Urothelium cell line (cell line): ENCODE results near the gene SEPHS2.
"Not testable (repeated sequence)": the region's sequence is repeated elsewhere in the genome, so short reads cannot be mapped to it uniquely, and the experiment has no call there.

Experiments
- DNase-seq: peaks from one replicate; pipeline ENCODE4 v3.0.0; 2011; ENCODE audit warnings: low spot score, mixed read lengths
- FAIRE-seq: peaks from 2 replicates; lab custom pipeline; 2011; peaks lifted over from hg19 to GRCh38; lab: Jason Lieb, UNC

Gene SEPHS2

GRCh38 chr16:30470632-30470995, 24.9 kb upstream of the SEPHS2 start:
- no peak for DNase-seq
- FAIRE-seq = no peak

GRCh38 chr16:30470170-30470512, 24.5 kb upstream of the SEPHS2 start:
- FAIRE-seq (no peak), DNase-seq (no peak)

- DNase-seq (no peak), FAIRE-seq (no peak)
These were observed 18.4 kb upstream of the SEPHS2 start for GRCh38 chr16:30464078-30464477.

DNA sequence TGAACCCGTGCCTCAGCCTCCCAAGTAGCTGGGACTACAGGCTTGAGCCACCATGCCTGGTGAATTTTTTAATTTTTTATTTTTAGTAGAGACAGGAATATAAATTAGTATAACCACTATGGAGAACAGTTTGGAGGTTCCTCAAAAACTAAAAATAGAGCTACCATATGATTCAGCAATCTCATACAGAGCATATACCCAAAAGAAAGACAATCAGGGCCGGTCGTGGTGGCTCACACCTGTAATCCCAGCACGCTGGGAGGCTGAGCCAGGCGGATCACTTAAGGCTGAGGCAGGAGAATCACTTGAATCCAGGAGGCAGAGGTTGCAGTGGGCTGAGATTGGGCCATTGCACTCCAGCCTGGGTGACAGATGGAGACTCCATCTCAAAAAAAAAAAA, 15.8 kb upstream of the SEPHS2 start:
- not testable (repeated sequence) for FAIRE-seq, DNase-seq

- FAIRE-seq = no peak
- DNase-seq = no peak
These were observed 13.8 kb upstream of the SEPHS2 start for GRCh38 chr16:30459456-30459855.

DNA sequence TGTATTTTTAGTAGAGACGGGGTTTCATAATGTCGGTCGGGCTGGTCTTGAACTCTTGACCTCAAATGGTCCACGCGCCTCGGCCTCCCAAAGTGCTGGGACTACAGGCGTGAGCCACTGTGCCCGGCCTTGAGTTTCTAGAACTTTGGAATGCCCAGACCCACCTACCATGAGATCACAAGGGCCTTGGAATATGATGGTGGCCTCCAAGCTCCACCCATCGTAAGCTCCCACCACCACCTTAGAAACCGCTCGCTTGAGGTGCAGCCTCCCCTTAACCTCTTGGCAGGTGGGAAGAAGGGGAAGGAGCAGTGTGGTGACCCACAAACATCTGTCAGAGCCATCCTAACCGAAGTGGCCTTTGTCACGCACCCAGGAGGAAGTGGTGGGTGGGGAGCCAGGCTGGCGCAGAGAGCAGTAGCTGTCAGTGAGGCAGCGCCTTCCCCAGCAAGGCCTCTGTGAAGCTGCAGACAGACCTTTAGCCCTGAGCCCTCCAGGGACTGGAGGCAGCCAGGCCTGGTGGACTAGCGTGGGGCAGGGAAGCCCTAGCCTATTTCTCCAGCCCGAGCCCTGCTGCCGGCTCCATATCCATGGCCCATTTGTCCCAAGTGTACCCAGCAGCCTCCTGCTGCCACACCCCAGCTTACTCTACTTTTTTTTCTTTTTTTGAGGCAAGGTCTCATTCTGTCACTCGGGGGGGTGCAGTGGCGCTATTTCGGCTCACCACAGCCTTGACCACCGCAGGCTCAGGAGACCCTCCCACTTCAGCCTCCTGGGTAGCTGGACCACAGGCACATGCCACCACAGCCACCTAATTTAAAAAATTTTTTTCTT, 13.1 kb upstream of the SEPHS2 start:
- no peak for DNase-seq
- FAIRE-seq = no peak

DNA sequence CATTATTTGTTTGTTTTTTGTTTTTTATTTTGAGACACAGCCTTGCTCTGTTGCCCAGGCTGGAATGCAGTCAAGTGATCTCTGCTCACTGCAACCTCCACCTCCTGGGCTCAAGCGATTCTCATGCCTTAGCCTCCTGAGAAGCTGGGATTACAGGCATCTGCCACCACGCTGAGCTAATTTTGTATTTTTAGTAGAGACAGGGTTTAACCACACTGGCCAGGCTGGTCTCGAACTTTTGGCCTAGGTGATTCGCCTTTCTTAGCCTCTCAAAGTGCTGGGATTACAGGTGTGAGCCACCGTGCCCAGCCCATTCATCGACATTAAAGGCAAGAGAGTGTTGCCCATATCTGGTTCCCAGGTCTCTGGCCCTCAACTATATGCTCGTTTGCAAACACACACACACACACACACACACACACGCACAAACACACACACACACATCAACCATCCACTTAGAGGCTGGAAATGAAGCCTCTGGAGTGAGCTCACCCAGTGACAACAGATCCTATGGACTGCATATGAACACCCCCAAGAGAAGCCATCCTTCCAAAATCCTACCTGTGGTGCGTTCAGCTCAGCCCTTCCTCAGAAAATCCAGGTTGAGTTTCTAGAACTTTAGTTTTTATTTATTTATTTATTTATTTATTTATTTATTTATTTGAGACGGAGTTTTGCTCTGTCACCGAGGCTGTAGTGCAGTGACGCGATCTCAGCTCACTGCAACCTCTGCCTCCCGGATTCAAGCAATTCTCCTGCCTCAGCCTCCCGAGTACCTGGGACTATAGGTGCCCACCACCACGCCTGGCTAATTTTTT, 12.3 kb upstream of the SEPHS2 start:
- FAIRE-seq = no peak

GRCh38 chr16:30457256-30457655, 11.6 kb upstream of the SEPHS2 start:
- no peak for FAIRE-seq
- no peak for DNase-seq

More for the DNA sequence above, 12.3 kb upstream of the SEPHS2 start:
- no peak for DNase-seq

- DNase-seq = no peak
These were observed 10.6 kb upstream of the SEPHS2 start for GRCh38 chr16:30456302-30456701.

GRCh38 chr16:30452709-30453580, 7.3 kb upstream of the SEPHS2 start:
- FAIRE-seq, DNase-seq: not testable (repeated sequence)

More at GRCh38 chr16:30456302-30456701, 10.6 kb upstream of the SEPHS2 start:
- no peak for FAIRE-seq

DNA sequence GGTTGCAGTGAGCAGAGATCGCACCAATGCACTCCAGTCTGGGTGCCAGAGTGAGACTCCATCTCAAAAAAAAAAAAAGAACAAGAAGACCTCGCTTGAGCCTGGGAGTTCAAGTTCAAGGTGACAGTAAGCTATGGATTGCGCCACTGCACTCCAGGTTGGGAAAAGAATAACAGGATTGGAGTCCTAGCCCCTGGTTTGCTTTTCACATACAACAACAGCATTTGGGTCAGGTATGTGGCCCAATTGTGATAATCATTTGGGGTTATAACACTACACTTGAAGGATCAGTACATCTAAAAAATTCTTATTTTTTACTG, 3.4 kb upstream of the SEPHS2 start:
- FAIRE-seq (no peak), DNase-seq (no peak)

DNA sequence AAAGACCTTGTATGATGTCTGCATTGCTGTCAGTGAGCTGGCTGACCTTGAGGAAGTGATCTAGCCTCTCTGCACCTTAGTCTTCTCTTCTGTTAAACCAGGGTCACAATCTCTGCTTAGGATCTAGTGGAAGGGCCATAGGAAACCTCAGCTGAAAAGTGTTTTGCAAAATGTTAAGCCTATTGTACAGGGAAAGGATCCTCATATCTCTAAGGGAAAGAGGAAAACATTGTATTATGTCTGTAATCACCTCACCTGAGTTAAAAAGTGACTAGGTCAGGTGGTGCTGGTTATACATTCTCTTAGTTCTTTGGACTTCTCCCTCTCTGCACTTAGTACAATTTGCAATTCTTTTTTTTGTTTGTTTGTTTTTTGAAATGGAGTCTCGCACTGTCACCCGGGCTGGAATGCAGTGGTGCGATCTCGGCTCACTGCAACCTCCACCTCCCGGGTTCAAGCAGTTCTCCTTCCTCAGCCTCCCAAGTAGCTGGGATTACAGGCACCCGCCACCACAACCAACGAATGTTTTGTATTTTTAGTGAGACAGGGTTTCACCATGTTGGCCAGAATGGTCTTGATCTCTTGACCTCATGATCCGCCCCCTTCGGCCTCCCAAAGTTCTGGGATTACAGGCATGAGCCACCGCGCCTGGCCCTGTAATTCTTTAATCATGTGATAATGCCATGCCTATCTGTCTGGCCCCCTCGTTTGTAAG, 2.0 kb upstream of the SEPHS2 start:
- DNase-seq = no peak
- no peak for FAIRE-seq

DNA sequence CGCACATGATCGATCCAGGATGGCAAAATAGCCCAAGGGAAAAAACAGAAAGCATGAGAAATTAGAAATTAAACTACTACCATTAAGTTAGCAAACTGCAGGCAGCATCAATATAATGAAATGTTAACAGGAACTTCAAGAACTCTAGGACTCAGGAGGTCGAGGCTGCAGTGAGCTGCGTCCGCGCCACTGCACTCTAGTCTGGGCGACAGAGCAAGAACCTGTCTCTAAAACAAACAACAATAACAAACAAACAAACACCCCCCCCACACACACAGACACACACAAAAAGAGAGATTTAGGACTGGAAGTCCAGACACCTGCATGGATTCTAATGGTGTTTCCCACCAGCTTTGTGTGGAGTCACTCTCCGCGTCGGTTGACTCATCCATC, 525 bp upstream of the SEPHS2 start:
- DNase-seq (no peak), FAIRE-seq (no peak)

- DNase-seq = no peak
- no peak for FAIRE-seq
These were observed 596 bp downstream of the SEPHS2 start for GRCh38 chr16:30445149-30445407.

- FAIRE-seq (no peak), DNase-seq (no peak)
These were observed 1.2 kb downstream of the SEPHS2 start for GRCh38 chr16:30444231-30445148.

DNA sequence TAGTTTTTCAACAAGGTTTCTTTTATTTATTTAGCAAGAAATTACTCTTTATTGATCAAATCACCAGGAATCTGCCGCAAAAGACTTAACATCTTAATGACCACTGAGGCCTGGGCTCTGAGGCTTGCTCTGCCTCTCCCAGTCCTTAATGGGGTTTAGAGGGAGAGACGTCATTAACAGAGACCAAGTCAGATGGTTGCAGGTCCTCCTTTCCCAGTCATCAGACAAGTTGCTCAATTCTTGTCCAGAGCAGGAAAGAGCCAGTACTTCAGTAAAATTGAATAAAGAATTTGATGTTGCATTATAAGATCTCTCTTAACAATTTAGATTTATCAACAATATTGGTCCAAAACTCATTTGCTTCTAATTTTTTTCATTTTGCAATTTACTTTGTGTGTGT, 2.0 kb downstream of the SEPHS2 start:
- FAIRE-seq (no peak), DNase-seq (no peak)

DNA sequence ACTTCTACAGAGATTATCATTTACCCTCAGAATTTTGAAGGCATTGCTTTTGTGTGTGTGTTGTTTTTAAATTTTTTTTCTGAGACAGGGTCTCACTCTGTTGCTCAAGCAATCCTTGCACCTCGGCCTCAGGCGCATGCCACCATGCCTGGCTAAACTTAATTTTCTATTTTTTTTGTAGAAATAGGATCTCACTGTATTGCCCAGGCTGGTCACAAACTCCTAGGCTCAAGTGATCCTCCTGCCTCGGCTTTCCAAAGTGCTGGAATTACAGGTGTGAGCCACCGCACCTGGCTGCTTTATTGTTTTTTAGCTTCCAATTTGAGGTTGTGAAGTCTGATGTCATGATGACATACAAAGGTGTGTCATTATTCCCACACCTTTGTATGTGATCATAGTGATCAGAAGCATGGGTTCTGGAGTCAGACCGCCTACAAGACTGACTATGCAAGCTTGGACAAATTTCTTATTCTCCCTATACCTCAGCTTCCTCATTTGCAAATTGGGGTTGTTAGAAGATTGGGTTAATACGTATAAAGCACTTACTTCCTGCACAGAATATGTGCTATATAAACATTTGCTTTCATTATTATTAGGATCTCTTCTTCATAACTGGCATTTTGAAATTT, 5.8 kb downstream of the SEPHS2 start:
- FAIRE-seq (no peak), DNase-seq (no peak)

GRCh38 chr16:30438835-30439234, 6.8 kb downstream of the SEPHS2 start:
- no peak for DNase-seq
- FAIRE-seq = no peak

GRCh38 chr16:30437511-30438046, 8.1 kb downstream of the SEPHS2 start:
- DNase-seq (no peak), FAIRE-seq (no peak)
